ENCODE results near the gene TTC27. TPM values are rescaled to one million over a fixed set of nuclear protein-coding genes. Genes with fewer than 3 reads are reported as not detected.

TTC27 gene
- polyA plus RNA-seq, 3 donors: 4.0 to 4.8 (median 4.4) TPM

DNA sequence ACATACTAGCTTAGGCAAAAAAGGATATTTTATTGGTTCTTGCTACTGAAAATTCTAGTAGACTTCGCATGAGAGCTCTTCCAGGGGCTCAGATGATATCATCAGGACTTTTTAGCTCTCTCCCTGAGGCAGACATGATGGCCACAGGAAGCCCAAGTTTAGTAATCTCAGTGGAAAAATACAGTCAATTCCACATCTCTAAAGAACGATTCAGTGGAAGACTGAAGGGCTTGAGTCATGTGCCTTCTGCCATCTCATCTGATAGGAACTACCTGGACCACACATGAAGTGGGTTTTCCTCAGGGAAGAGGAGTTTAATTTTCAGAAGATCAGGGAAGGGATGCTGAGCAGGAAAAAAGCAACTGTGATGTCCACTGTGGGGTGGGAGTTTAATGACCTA, 117.3 kb downstream of the TTC27 start:
- H3K27me3 Mint-ChIP-seq (ENCODE audit: low read depth in 3 of 3): no peaks in the 10 kb centered on the region
- DNase-seq: no peak
- no peaks in the 10 kb centered on the region for H3K4me1 Mint-ChIP-seq
- Histone ChIP-seq H3K4me2 (replicated peaks; ENCODE audit: extremely low read depth, low read length, poor library complexity, severe bottlenecking) (no peak overlapping the region), H2AFZ (ENCODE audit: insufficient read depth, low read depth, low read length, poor library complexity, severe bottlenecking) (no peak overlapping the region), H3K27me3 (ENCODE audit: control insufficient read depth in 2 of 2, insufficient read depth in 2 of 2, low read length in 2 of 2) (no peaks in the 10 kb centered on the region), H3K36me3 (replicated peaks in 1 of 2; ENCODE audit: control insufficient read depth in 1 of 2, insufficient read depth in 2 of 2, low read length in 2 of 2) (peaks cover 6 to 37% of the 10 kb centered on the region in 2 donors), H3K4me3 (replicated peaks in 1 of 3; ENCODE audit: low read depth in 2 of 3, low read length in 3 of 3) (no peak overlapping the region), H3K79me2 (ENCODE audit: insufficient read depth, low read length) (no peaks in the 10 kb centered on the region), H3K27ac (ENCODE audit: low read depth in 1 of 2, low read length in 2 of 2) (no peak overlapping the region), H3K4me1 (ENCODE audit: control insufficient read depth in 1 of 2, insufficient read depth in 2 of 2, low read length in 2 of 2) (no peaks in the 10 kb centered on the region), H3K9ac (ENCODE audit: insufficient read depth, low read length, poor library complexity, severe bottlenecking) (no peak overlapping the region), H3K9me3 (replicated peaks in 1 of 2; ENCODE audit: control insufficient read depth in 1 of 2, insufficient read depth in 1 of 2, low read length in 2 of 2) (no peaks in the 10 kb centered on the region), H4K20me1 (ENCODE audit: insufficient read depth, low read length) (no peaks in the 10 kb centered on the region)
- intact Hi-C loops (cut with micrococcal nuclease): no loop called here
- peaks cover 0 to 7% (median 0%) of the 10 kb centered on the region in 7 donors for H3K9me3 Mint-ChIP-seq
- H3K27ac Mint-ChIP-seq: no peak overlapping the region
- no CpG with 5 or more reads among the region's 2 CpGs for WGBS (ENCODE audit: insufficient coverage)
- peaks cover 38 to 50% of the 10 kb centered on the region in 2 donors for H3K36me3 Mint-ChIP-seq
- TF ChIP-seq, protein P1, sequence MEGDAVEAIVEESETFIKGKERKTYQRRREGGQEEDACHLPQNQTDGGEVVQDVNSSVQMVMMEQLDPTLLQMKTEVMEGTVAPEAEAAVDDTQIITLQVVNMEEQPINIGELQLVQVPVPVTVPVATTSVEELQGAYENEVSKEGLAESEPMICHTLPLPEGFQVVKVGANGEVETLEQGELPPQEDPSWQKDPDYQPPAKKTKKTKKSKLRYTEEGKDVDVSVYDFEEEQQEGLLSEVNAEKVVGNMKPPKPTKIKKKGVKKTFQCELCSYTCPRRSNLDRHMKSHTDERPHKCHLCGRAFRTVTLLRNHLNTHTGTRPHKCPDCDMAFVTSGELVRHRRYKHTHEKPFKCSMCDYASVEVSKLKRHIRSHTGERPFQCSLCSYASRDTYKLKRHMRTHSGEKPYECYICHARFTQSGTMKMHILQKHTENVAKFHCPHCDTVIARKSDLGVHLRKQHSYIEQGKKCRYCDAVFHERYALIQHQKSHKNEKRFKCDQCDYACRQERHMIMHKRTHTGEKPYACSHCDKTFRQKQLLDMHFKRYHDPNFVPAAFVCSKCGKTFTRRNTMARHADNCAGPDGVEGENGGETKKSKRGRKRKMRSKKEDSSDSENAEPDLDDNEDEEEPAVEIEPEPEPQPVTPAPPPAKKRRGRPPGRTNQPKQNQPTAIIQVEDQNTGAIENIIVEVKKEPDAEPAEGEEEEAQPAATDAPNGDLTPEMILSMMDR (IDR thresholded peaks at IDR 0.05): no peak
- no peak overlapping the region for H3K4me3 Mint-ChIP-seq

DNA sequence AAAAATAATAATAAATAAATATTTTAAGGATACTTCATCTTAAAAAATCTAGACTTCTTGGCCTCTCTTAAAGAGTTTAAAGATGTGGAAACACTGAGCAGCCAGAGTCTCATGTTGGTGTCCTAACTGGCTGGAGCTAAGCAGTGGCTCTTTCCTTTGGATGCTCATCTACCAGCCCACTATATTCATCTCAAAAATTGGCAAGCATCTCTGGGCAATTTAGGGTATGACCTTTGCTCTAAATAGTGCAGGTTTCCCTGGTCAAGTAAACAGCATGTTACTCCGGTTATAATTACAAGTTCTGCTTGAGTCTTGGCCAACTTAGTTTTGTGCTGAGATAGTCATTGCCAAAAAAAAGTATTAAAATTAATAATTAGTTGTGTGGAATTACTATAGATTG, 117.8 kb downstream of the TTC27 start:
- DNase-seq: no peak
- Histone ChIP-seq H4K20me1 (ENCODE audit: insufficient read depth, low read length) (no peaks in the 10 kb centered on the region), H3K27ac (ENCODE audit: low read depth in 1 of 2, low read length in 2 of 2) (no peak overlapping the region), H3K4me3 (replicated peaks in 1 of 3; ENCODE audit: low read depth in 2 of 3, low read length in 3 of 3) (no peak overlapping the region), H2AFZ (ENCODE audit: insufficient read depth, low read depth, low read length, poor library complexity, severe bottlenecking) (no peak overlapping the region), H3K9ac (ENCODE audit: insufficient read depth, low read length, poor library complexity, severe bottlenecking) (no peak overlapping the region), H3K4me1 (ENCODE audit: control insufficient read depth in 1 of 2, insufficient read depth in 2 of 2, low read length in 2 of 2) (no peaks in the 10 kb centered on the region), H3K4me2 (replicated peaks; ENCODE audit: extremely low read depth, low read length, poor library complexity, severe bottlenecking) (no peak overlapping the region), H3K79me2 (ENCODE audit: insufficient read depth, low read length) (no peaks in the 10 kb centered on the region), H3K27me3 (ENCODE audit: control insufficient read depth in 2 of 2, insufficient read depth in 2 of 2, low read length in 2 of 2) (no peaks in the 10 kb centered on the region), H3K9me3 (replicated peaks in 1 of 2; ENCODE audit: control insufficient read depth in 1 of 2, insufficient read depth in 1 of 2, low read length in 2 of 2) (no peaks in the 10 kb centered on the region), H3K36me3 (replicated peaks in 1 of 2; ENCODE audit: control insufficient read depth in 1 of 2, insufficient read depth in 2 of 2, low read length in 2 of 2) (peaks cover 6 to 39% of the 10 kb centered on the region in 2 donors)
- Mint-ChIP-seq H3K27ac (no peak overlapping the region), H3K4me3 (no peak overlapping the region), H3K4me1 (no peaks in the 10 kb centered on the region), H3K36me3 (peaks cover 41 to 53% of the 10 kb centered on the region in 2 donors), H3K27me3 (ENCODE audit: low read depth in 3 of 3) (no peaks in the 10 kb centered on the region), H3K9me3 (peaks cover 0 to 7% (median 0%) of the 10 kb centered on the region in 7 donors)
- WGBS (ENCODE audit: insufficient coverage): 100% methylated on average over 1 of the region's 1 CpG
- intact Hi-C loops (cut with micrococcal nuclease): no loop called here
- TF ChIP-seq, protein P1 (IDR thresholded peaks at IDR 0.05): no peak
